Chondrocyte (in vitro differentiated cells): Measurements from ENCODE around the gene WDR62. TPM values are rescaled to one million over a fixed set of nuclear protein-coding genes. Genes with fewer than 3 reads are reported as not detected.
"Not testable (repeated sequence)": the region's sequence is repeated elsewhere in the genome, so short reads cannot be mapped to it uniquely, and the experiment has no call there.

Experiments
- DNase-seq: peaks from one replicate; pipeline ENCODE4 v3.0.0; 2021; ENCODE audit warnings: mixed read lengths, low spot score
- H3K27ac Mint-ChIP-seq: one replicate; pipeline ENCODE4 v1.8.0; 2021; ENCODE audit warnings: mild to moderate bottlenecking, moderate library complexity, mixed read lengths; ENCODE audit not compliant: unreplicated experiment
- H3K27me3 Mint-ChIP-seq: 2 replicates; pipeline ENCODE4 v1.8.0; 2021; ENCODE audit warnings: low read depth, mixed read lengths
- H3K36me3 Mint-ChIP-seq: 2 replicates; pipeline ENCODE4 v1.8.0; 2021; ENCODE audit warnings: low read depth, mixed read lengths
- H3K4me1 Mint-ChIP-seq: 2 replicates; pipeline ENCODE4 v1.8.0; 2021; ENCODE audit warnings: low read depth, mild to moderate bottlenecking, mixed read lengths
- H3K4me3 Mint-ChIP-seq: one replicate; pipeline ENCODE4 v1.8.0; 2021; ENCODE audit warnings: mild to moderate bottlenecking, moderate library complexity, mixed read lengths; ENCODE audit not compliant: unreplicated experiment
- H3K9me3 Mint-ChIP-seq: 2 replicates; pipeline ENCODE4 v1.8.0; 2021; ENCODE audit warnings: low read depth, mixed read lengths
- total RNA-seq: library from RNA; stranded (reverse); gene quantifications from 3 replicates; pipeline ENCODE4 v1.2.1, GENCODE V29; 2021
- TF ChIP-seq, protein P1 (sequence below): fragments of 200-600 bp; sonication (generic); IDR thresholded peaks from 2 replicates; pipeline ENCODE4 v1.5.0; 2021; ENCODE audit warnings: antibody characterized with exemption, mild to moderate bottlenecking, moderate library complexity

The WDR62 gene
- total RNA-seq, 1 donor from 2014 or later = 3.0 TPM

DNA sequence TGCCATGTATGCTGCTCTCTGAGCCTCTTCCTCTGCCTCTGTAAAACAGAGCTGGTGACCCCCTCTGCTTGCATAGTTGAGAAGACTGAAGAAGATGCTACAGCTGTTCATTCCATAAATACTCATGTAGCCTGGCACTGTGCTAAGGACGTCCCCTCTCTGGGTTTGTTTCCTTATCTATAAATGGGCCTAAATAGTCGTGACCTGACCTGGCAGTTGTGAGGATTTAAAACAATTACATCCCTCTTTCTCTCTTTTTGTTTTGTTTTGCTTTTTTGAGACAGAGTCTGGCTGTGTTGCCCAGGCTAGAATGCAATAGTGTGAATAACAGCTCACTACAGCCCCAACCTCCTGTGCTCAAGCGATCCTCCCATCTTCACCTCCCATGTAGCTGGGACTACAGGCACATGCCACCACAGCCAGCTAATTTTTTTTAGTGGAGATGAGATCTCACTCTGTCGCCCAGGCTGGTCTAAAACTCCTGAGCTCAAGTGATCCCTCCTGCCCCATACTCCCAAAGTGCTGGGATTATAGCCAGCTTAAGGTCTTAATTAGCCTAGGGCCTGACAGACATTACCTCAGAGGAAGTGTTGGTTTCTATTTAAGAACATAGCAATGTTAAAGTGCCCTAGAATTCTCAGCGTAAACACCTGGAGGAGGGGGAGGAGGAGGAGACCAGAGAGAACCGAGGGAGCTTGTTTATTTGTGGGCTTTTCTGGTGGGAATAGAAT, 4.6 kb downstream of the WDR62 start:
- Mint-ChIP-seq H3K27me3 (no peaks in the 10 kb centered on the region), H3K9me3 (no peaks in the 10 kb centered on the region), H3K4me3 (no peak overlapping the region), H3K4me1 (peaks cover 11% of the 10 kb centered on the region), H3K36me3 (no peaks in the 10 kb centered on the region), H3K27ac (no peak overlapping the region)
- DNase-seq = no peak
- TF ChIP-seq, protein P1, sequence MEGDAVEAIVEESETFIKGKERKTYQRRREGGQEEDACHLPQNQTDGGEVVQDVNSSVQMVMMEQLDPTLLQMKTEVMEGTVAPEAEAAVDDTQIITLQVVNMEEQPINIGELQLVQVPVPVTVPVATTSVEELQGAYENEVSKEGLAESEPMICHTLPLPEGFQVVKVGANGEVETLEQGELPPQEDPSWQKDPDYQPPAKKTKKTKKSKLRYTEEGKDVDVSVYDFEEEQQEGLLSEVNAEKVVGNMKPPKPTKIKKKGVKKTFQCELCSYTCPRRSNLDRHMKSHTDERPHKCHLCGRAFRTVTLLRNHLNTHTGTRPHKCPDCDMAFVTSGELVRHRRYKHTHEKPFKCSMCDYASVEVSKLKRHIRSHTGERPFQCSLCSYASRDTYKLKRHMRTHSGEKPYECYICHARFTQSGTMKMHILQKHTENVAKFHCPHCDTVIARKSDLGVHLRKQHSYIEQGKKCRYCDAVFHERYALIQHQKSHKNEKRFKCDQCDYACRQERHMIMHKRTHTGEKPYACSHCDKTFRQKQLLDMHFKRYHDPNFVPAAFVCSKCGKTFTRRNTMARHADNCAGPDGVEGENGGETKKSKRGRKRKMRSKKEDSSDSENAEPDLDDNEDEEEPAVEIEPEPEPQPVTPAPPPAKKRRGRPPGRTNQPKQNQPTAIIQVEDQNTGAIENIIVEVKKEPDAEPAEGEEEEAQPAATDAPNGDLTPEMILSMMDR = no peak

GRCh38 chr19:36060430-36060829, 5.7 kb downstream of the WDR62 start:
- H3K27ac Mint-ChIP-seq = no peak overlapping the region
- H3K27me3 Mint-ChIP-seq = no peaks in the 10 kb centered on the region
- DNase-seq = no peak
- H3K4me3 Mint-ChIP-seq = no peak overlapping the region
- TF ChIP-seq, protein P1 = peak; percentile 75
- H3K9me3 Mint-ChIP-seq = no peaks in the 10 kb centered on the region
- H3K4me1 Mint-ChIP-seq = peaks cover 7% of the 10 kb centered on the region
- H3K36me3 Mint-ChIP-seq = no peaks in the 10 kb centered on the region

GRCh38 chr19:36061367-36061766, 6.7 kb downstream of the WDR62 start:
- H3K9me3 Mint-ChIP-seq = no peaks in the 10 kb centered on the region

DNA sequence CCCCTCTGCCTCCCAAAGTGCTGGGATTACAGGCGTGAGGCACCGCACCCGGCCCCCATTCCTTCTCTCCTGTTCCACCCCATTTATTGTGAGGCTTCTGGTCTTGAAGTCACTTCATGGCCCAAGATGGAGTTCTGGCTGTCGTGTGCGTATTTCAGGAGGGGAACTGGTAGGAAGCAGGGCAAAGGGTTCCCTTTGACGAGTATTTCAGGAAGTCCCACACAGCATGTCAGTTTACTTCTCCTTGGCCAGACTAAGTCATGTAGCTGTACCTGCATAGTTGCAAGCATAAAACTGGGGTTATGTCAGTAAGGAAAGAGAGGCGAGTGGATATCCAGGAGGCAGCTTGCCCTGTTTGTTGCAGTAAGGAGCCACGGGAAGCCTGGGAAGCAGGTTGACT, 10.1 kb downstream of the WDR62 start:
- H3K4me3 Mint-ChIP-seq = no peak overlapping the region
- H3K27ac Mint-ChIP-seq = no peak overlapping the region
- peaks cover 3% of the 10 kb centered on the region for H3K36me3 Mint-ChIP-seq
- H3K9me3 Mint-ChIP-seq = no peaks in the 10 kb centered on the region
- no peak for DNase-seq
- TF ChIP-seq, protein P1 = no peak
- no peaks in the 10 kb centered on the region for H3K4me1 Mint-ChIP-seq
- no peaks in the 10 kb centered on the region for H3K27me3 Mint-ChIP-seq

More at GRCh38 chr19:36061367-36061766, 6.7 kb downstream of the WDR62 start:
- H3K27me3 Mint-ChIP-seq = no peaks in the 10 kb centered on the region
- TF ChIP-seq, protein P1 = no peak
- no peaks in the 10 kb centered on the region for H3K4me1 Mint-ChIP-seq
- DNase-seq = no peak
- H3K36me3 Mint-ChIP-seq = no peaks in the 10 kb centered on the region
- H3K4me3 Mint-ChIP-seq = no peak overlapping the region
- no peak overlapping the region for H3K27ac Mint-ChIP-seq

DNA sequence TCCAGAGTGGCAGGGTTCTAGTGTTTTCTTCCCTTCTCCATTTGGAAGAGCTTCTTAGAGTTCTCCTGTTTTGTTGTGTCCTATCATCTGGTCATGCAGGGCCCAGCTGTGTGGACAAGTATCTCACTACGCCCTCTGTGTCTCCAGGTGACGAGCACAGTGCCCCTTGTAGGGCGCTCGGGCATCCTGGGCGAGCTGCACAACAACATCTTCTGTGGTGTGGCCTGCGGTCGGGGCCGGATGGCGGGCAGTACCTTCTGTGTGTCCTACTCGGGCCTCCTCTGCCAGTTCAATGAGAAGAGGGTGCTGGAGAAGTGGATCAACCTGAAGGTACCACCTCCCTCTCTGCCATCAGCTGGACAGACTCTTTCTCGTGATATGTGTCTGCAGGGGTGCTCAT, 13.0 kb downstream of the WDR62 start:
- no peaks in the 10 kb centered on the region for H3K9me3 Mint-ChIP-seq
- TF ChIP-seq, protein P1 = no peak
- peaks cover 5% of the 10 kb centered on the region for H3K4me1 Mint-ChIP-seq
- H3K27ac Mint-ChIP-seq = no peak overlapping the region
- peaks cover 7% of the 10 kb centered on the region for H3K36me3 Mint-ChIP-seq
- DNase-seq = no peak
- no peaks in the 10 kb centered on the region for H3K27me3 Mint-ChIP-seq
- no peak overlapping the region for H3K4me3 Mint-ChIP-seq

DNA sequence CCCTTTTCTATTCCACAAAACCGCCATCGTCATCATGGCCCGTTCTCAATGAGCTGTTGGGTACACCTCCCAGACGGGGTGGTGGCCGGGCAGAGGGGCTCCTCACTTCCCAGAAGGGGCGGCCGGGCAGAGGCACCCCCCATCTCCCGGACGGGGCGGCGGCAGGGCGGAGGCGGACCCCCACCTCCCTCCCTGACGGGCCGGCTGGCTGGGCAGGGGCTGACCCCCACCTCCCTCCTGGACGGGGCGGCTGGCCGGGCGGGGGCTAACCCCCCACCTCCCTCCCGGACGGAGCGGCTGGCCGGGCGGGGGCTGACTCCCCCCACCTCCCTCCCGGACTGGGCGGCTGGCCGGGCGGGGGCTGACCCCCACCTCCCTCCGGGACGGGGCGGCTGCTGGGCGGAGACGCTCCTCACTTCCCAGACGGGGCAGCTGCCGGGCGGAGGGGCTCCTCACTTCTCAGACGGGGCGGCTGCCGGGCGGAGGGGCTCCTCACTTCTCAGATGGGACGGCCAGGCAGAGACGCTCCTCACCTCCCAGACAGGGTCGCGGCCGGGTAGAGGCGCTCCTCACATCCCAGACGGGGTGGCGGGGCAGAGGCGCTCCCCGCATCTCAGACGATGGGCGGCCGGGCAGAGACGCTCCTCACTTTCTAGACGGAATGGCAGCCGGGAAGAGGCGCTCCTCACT, 14.3 kb downstream of the WDR62 start:
- not testable (repeated sequence) for H3K27me3 Mint-ChIP-seq, H3K4me1 Mint-ChIP-seq

More for the DNA sequence above, 14.3 kb downstream of the WDR62 start:
- not testable (repeated sequence) for DNase-seq, H3K4me3 Mint-ChIP-seq, H3K9me3 Mint-ChIP-seq, H3K27ac Mint-ChIP-seq
- H3K36me3 Mint-ChIP-seq = peaks cover 12% of the 10 kb centered on the region
